Activated T-helper 9 cell treated with anti-CD3 and anti-CD28 coated beads, Interleukin-2, amount 50 U/mL, for 16 hours (primary cell): ENCODE measurements around the gene KIRREL1.

Source experiments
- DNase-seq: peaks from one replicate; pipeline ENCODE4 v3.0.0-alpha.2; 2020; ENCODE audit warnings: low read depth

Gene KIRREL1

DNA sequence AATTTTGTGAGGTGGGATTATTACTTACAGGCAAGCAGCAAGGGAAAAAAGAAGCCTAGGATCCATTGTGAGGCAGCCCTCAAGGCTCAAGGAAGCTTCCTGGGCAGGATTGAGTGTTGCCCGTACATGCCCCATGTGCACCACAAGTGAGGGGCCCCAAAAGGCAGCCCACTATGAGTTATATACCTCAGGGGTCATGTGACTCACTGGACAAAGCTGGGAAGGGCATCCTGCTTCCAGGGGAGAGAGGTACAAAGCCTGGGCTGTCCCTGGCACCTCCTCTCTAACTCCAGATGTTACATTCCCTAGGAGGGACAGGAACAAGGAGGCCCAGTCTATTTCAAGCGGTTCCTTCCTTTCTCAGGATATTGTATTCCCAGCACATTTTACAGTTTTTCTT is 153.3 kb downstream of the KIRREL1 start:
- DNase-seq, result no peak

DNA sequence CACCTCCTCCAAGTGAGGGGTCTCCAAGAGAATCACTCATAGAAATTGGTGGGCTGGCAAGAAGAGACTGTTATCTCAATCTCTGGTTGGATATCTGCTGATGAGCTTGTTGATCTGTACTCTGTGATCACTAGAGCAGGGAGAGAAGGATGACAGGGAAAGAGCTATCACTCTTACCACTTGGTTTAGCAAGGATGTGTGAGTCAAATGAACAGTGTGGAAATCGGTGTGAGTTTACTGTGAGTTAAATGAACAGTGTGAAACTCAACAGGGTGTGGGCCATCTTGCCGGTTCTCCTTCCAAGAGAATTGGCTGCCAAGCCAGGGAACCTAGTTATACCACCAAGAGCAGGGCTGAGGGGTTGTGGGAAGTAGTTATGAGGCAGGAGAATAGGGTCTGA is 154.0 kb downstream of the KIRREL1 start:
- no peak for DNase-seq

DNA sequence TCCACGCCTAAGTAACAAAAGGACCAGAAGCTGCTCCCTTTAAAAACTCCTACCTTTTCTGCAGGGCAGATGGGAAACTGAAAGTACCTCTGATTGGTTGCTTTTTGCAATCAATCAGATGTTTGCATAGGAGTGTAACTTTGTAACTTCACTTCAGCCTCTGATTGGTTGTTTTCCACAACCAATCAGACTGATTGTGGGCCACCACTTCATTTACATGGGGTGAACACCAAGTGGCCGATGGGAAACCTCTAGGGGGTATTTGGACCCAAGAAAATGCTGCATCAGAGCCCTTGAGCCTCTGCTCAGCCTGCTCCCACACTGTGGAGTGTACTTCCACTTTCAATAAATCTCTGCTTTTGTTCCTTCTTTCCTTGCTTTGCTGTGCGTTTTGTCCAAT is 154.4 kb downstream of the KIRREL1 start:
- no peak for DNase-seq

DNA sequence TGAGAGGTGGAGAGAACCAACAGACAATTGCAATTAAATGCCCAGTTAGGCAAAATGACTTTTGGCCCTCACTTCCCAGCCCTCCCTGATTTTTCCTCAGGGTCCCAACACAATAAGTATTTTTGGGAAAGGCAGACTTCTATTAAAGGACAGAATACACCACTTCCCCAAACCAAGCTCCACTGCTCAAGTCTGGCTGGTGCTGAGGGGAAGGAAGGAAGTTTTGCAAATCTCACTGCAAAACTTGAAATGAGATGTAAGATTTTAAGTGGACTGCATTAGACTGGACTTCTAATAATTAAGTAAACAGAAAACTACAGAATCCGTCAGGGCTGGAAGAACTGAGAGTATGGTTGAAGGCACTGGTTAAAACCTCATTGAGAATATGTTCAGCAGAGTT is 155.0 kb downstream of the KIRREL1 start:
- DNase-seq, result no peak

DNA sequence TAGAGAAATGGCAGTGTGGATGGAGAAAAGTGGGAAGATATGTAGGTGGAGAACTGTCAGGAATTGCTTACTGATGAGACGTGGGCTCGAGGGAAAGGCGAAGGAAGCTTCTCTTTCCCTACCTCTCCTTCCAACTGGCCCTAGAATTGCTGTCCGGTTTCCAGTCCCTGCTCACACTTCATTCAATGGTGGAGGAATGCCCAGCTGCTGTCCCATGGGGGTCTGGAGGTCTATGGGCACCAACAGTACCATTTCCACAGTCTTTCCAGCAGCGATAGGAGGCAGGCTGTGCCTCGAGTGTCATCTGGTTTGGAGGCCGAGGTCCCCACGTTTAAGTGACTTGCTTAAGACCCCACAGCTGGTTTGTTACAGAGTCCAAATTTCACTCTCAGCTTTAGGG is 155.7 kb downstream of the KIRREL1 start:
- no peak for DNase-seq
